T-cell (primary cell): Measurements from ENCODE around the gene KLHL41. TPM values are rescaled to one million over a fixed set of nuclear protein-coding genes. Genes with fewer than 3 reads are reported as not detected.
"Not testable (repeated sequence)": the region's sequence is repeated elsewhere in the genome, so short reads cannot be mapped to it uniquely, and the experiment has no call there.

Source experiments
- ATAC-seq, 4 experiments: fragments of 200-7000 bp in 3 of 4; fragments of 150-1000 bp in 1 of 4; cut with Tn5 transposase; replicated peaks in 1 of 4; 1 replicate in 3 of 4; 2 replicates in 1 of 4; pipeline ENCODE4 v1.10.0; 2021; ENCODE audit warnings: moderate library complexity in 3 of 4, mild to moderate bottlenecking in 2 of 4, moderate number of reproducible peaks in 1 of 4
- CTCF ChIA-PET, 2 donors: fragments of 300-600 bp; sonication (Branson Sonifier 250); formaldehyde crosslinking; loops; one replicate each; lab custom pipeline; 2022; ENCODE audit warnings: antibody characterized with exemption in 2 of 2; lab: Charles Lee
- POLR2A ChIA-PET, 2 donors: fragments of 300-600 bp; sonication (Branson Sonifier 250); formaldehyde crosslinking; loops; one replicate each; lab custom pipeline; 2022; ENCODE audit warnings: antibody characterized with exemption in 2 of 2; lab: Charles Lee
- DNase-seq, 35 experiments: peaks; one replicate each; pipeline versions ENCODE4 v3.0.0 to v3.0.0-alpha.2; 2013 to 2023
- H3K27ac ChIP-seq: one replicate; pipeline ENCODE4 v1.5.1; 2013; ENCODE audit warnings: low read length
- H3K27me3 ChIP-seq, 2 experiments: replicated peaks in 1 of 2; 1 replicate in 1 of 2; 2 replicates in 1 of 2; pipeline versions ENCODE4 v1.6.1 to v1.7.0; 2013; ENCODE audit warnings: low read length in 1 of 2, mixed read lengths in 1 of 2; ENCODE audit not compliant: control insufficient read depth in 2 of 2, insufficient read depth in 2 of 2; ENCODE audit errors: extremely low read depth in 1 of 2
- H3K36me3 ChIP-seq, 2 donors: 1 replicate in 1 of 2; 2 replicates in 1 of 2; pipeline versions ENCODE4 v1.6.1 to v1.7.0; 2013; ENCODE audit warnings: low read length in 1 of 2; ENCODE audit not compliant: control insufficient read depth in 2 of 2, insufficient read depth in 1 of 2; ENCODE audit errors: extremely low read depth in 1 of 2
- H3K4me1 ChIP-seq, 2 experiments: 1 replicate in 1 of 2; 2 replicates in 1 of 2; pipeline versions ENCODE4 v1.6.1 to v1.7.0; 2013; ENCODE audit warnings: low read length in 2 of 2, mixed read lengths in 1 of 2; ENCODE audit not compliant: insufficient read depth in 2 of 2, control insufficient read depth in 1 of 2; ENCODE audit errors: extremely low read depth in 1 of 2
- H3K4me3 ChIP-seq, 2 donors: 1 replicate in 1 of 2; 2 replicates in 1 of 2; pipeline versions ENCODE4 v1.5.1 to v1.7.0; 2013; ENCODE audit warnings: mild to moderate bottlenecking in 2 of 2, low read length in 1 of 2, moderate library complexity in 1 of 2; ENCODE audit not compliant: control insufficient read depth in 1 of 2; ENCODE audit errors: extremely low read depth in 1 of 2
- H3K9me3 ChIP-seq: 2 replicates; pipeline ENCODE4 v1.7.0; 2013
- H3K27ac Mint-ChIP-seq, 2 donors: one replicate each; pipeline ENCODE4 v1.8.0; 2020 to 2021; ENCODE audit warnings: mild to moderate bottlenecking in 2 of 2, mixed read lengths in 2 of 2
- H3K27me3 Mint-ChIP-seq, 2 donors: one replicate each; pipeline ENCODE4 v1.8.0; 2021 to 2022; ENCODE audit warnings: mixed read lengths in 2 of 2
- H3K36me3 Mint-ChIP-seq: one replicate; pipeline ENCODE4 v1.8.0; 2021; ENCODE audit warnings: mixed read lengths
- H3K4me1 Mint-ChIP-seq, 3 donors: one replicate each; pipeline ENCODE4 v1.8.0; 2020 to 2022; ENCODE audit warnings: mixed read lengths in 3 of 3, mild to moderate bottlenecking in 1 of 3
- H3K4me3 Mint-ChIP-seq, 3 donors: one replicate each; pipeline ENCODE4 v1.8.0; 2020 to 2022; ENCODE audit warnings: mild to moderate bottlenecking in 3 of 3, mixed read lengths in 3 of 3, moderate library complexity in 3 of 3
- H3K9me3 Mint-ChIP-seq, 3 donors: one replicate each; pipeline ENCODE4 v1.8.0; 2020 to 2022; ENCODE audit warnings: mixed read lengths in 3 of 3
- WGBS: methylation state at CpG from one replicate; pipeline ENCODE4 v1.1.5; 2013; ENCODE audit warnings: missing lambda C conversion rate; ENCODE audit not compliant: insufficient coverage; 5-methylcytosine and 5-hydroxymethylcytosine counted together
- total RNA-seq, 35 experiments: library from RNA in 6 of 35; stranded (reverse) in 6 of 35; fragments of 120-200 nt in 1 of 35; gene quantifications; one replicate each; pipeline versions ENCODE4 v1.2.1 to v1.2.4 and lab custom pipeline; 2013 to 2026

Gene KLHL41
- total RNA-seq, 5 donors from 2014 or later (not counting 1 experiment from before 2014, with no cell fraction given): 0.23 to 0.43 (median 0.35) TPM; not detected in 2

DNA sequence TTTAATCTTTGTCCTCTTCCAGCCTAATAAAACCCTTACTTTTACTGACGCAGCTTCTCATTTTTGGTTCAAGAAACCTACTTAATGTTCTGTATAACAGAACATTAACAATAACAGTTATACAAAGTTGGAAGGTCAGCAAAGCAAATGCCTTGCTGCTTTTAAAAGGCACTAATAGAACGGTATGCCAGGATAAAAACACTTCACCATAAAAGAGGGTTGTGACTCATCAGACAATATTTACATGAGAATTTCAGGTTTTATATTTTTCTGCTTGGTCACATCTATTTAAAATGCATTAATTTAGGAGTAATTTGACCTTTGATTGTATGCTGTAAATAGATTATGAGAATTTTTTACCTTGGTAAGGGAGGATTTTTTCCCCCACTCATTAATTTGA is 3.0 kb downstream of the KLHL41 start:
- no peak overlapping the region for H3K27ac ChIP-seq
- ATAC-seq (no peak), DNase-seq (no peak)
- H3K4me3 ChIP-seq: no peak overlapping the region
- Mint-ChIP-seq H3K9me3 (no peaks in the 10 kb centered on the region), H3K4me3 (no peak overlapping the region), H3K27ac (no peak overlapping the region), H3K4me1 (no peaks in the 10 kb centered on the region), H3K36me3 (peaks cover 3% of the 10 kb centered on the region), H3K27me3 (no peaks in the 10 kb centered on the region)
- no peaks in the 10 kb centered on the region for H3K27me3 ChIP-seq
- POLR2A ChIA-PET: no interaction called here
- H3K9me3 ChIP-seq: no peaks in the 10 kb centered on the region
- no CpG with 5 or more reads among the region's 2 CpGs for WGBS
- no peaks in the 10 kb centered on the region for H3K4me1 ChIP-seq
- H3K36me3 ChIP-seq: no peaks in the 10 kb centered on the region
- CTCF ChIA-PET: no interaction called here

DNA sequence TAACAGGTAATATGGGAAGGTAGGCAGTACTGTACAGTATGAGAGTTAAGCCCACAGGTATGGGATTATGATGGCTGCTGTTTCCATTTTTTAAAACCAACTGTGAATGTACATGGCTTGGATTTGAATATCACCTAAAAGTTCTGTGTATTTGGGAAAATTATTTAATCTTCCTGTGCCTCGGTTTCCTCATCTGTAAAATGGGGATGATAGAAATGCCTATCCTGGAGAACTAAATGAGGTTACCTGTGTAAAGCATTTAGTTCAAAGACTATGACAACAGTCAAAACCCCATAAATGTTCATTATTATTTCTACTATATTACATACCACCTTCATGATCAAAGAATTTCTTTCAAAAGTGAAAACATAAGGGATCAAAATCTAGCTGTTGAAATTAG is 3.6 kb downstream of the KLHL41 start:
- H3K27ac Mint-ChIP-seq: no peak overlapping the region
- no peak for ATAC-seq
- no peak overlapping the region for H3K4me3 Mint-ChIP-seq
- ChIA-PET CTCF (no interaction called here), POLR2A (no interaction called here)
- DNase-seq: no peak
- H3K9me3 ChIP-seq: no peaks in the 10 kb centered on the region
- H3K36me3 ChIP-seq: no peaks in the 10 kb centered on the region
- peaks cover 3% of the 10 kb centered on the region for H3K36me3 Mint-ChIP-seq
- no peaks in the 10 kb centered on the region for H3K4me1 ChIP-seq
- H3K4me1 Mint-ChIP-seq: no peaks in the 10 kb centered on the region
- no peak overlapping the region for H3K27ac ChIP-seq
- H3K27me3 ChIP-seq: no peaks in the 10 kb centered on the region
- H3K9me3 Mint-ChIP-seq: no peaks in the 10 kb centered on the region
- WGBS: no CpG with 5 or more reads among the region's 1 CpG
- H3K4me3 ChIP-seq: no peak overlapping the region
- H3K27me3 Mint-ChIP-seq: no peaks in the 10 kb centered on the region

- 100% methylated on average over 1 of the region's 3 CpGs for WGBS
- no peaks in the 10 kb centered on the region for H3K4me1 Mint-ChIP-seq
- ChIA-PET POLR2A (interaction anchor here in 1 of 2 donors (0.6 kb wide), 1 partner anchor 540 kb away, joined by 4 read pairs; no protein-coding TSS in a partner anchor), CTCF (no interaction called here)
- Histone ChIP-seq H3K36me3 (no peaks in the 10 kb centered on the region), H3K9me3 (no peaks in the 10 kb centered on the region), H3K27ac (no peak overlapping the region), H3K4me3 (no peak overlapping the region), H3K4me1 (no peaks in the 10 kb centered on the region), H3K27me3 (no peaks in the 10 kb centered on the region)
- no peaks in the 10 kb centered on the region for H3K27me3 Mint-ChIP-seq
- H3K4me3 Mint-ChIP-seq: no peak overlapping the region
- H3K27ac Mint-ChIP-seq: no peak overlapping the region
- no peak for DNase-seq
- H3K36me3 Mint-ChIP-seq: peaks cover 3% of the 10 kb centered on the region
- H3K9me3 Mint-ChIP-seq: no peaks in the 10 kb centered on the region
- ATAC-seq: no peak
Measured at GRCh38 chr2:169513926-169514325, 4.4 kb downstream of the KLHL41 start.

DNA sequence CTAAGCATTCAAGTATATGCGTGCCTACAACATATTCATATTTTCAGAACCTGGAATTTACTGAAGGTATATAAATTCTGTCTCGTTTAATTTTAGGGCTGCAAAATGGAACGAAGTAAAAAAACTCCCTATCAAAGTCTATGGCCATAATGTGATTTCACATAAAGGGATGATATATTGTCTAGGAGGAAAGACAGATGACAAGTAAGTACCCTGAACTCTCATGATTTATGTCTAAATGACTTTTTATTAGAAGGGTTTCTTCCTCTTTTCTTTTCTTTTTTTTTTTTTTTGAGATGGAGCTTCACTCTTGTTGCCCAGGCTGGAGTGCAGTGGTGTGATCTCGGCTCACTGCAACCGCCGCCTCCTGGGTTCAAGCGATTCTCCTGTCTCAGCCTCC is 5.3 kb downstream of the KLHL41 start:
- H3K4me1 Mint-ChIP-seq, H3K27ac ChIP-seq, H3K4me3 Mint-ChIP-seq, H3K4me1 ChIP-seq, H3K27me3 Mint-ChIP-seq, DNase-seq, H3K4me3 ChIP-seq, CTCF ChIA-PET, H3K9me3 ChIP-seq, ATAC-seq, H3K27ac Mint-ChIP-seq, H3K36me3 Mint-ChIP-seq, H3K36me3 ChIP-seq, H3K9me3 Mint-ChIP-seq, H3K27me3 ChIP-seq: not testable (repeated sequence)
- POLR2A ChIA-PET: interaction anchor here in 1 of 2 donors (0.6 kb wide), 2 partner anchors 251 to 539 kb away, joined by 3 to 4 read pairs; no protein-coding TSS in a partner anchor
- no CpG with 5 or more reads among the region's 7 CpGs for WGBS

DNA sequence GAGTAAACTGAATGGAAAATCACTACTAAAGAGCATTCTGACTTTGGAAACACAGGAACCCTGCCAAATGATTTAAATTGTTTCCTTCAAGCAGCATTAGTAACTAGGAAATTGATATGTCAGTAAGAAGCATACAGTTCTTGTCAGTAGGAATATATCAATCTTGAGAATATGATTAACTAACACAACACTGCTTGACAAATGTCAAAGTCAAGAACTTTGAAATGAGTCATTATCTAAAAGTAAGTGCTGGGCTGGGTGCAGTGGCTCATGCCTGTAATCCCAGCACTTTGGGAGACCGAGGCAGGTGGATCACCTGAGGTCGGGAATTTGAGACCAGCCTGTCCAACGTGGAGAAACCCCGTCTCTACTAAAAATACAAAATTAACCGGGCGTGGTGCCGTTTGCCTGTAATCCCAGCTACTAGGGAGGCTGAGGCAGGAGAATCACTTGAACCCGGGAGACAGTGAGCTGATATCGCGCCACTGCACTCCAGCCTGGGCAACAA is 7.0 kb downstream of the KLHL41 start:
- POLR2A ChIA-PET, H3K27ac Mint-ChIP-seq, ATAC-seq, H3K9me3 Mint-ChIP-seq, H3K27ac ChIP-seq, H3K4me3 ChIP-seq, H3K9me3 ChIP-seq, H3K4me3 Mint-ChIP-seq, H3K27me3 Mint-ChIP-seq, H3K36me3 ChIP-seq, H3K36me3 Mint-ChIP-seq, H3K27me3 ChIP-seq, H3K4me1 ChIP-seq, H3K4me1 Mint-ChIP-seq, CTCF ChIA-PET, DNase-seq: not testable (repeated sequence)
- 90% methylated on average over 4 of the region's 10 CpGs for WGBS

GRCh38 chr2:169520896-169521295 is 11.4 kb downstream of the KLHL41 start:
- Mint-ChIP-seq H3K27ac (no peak overlapping the region), H3K4me1 (no peaks in the 10 kb centered on the region), H3K36me3 (no peaks in the 10 kb centered on the region), H3K9me3 (no peaks in the 10 kb centered on the region), H3K4me3 (no peak overlapping the region), H3K27me3 (no peaks in the 10 kb centered on the region)
- Histone ChIP-seq H3K27me3 (no peaks in the 10 kb centered on the region), H3K36me3 (no peaks in the 10 kb centered on the region), H3K4me1 (no peaks in the 10 kb centered on the region), H3K27ac (no peak overlapping the region), H3K9me3 (no peaks in the 10 kb centered on the region), H3K4me3 (no peak overlapping the region)
- ATAC-seq: no peak
- CTCF ChIA-PET: interaction anchor here in 1 of 2 donors (0.6 kb wide), 1 partner anchor 249 kb away, joined by 3 read pairs; no protein-coding TSS in a partner anchor
- POLR2A ChIA-PET: interaction anchor here in 1 of 2 donors (0.6 to 1.1 kb wide), 2 partner anchors 373 to 1851 kb away, joined by 3 read pairs; no protein-coding TSS in a partner anchor
- DNase-seq: no peak
